GM12878 (cell line): ENCODE measurements around the gene ZNF397. TPM values are rescaled to one million over a fixed set of nuclear protein-coding genes. Genes with fewer than 3 reads are reported as not detected.

Experiments used
- ATAC-seq: fragments of 200-7000 bp; cut with Tn5 transposase; 3 replicates; pipeline ENCODE4 v1.9.1; 2020; ENCODE audit warnings: mild to moderate bottlenecking, moderate library complexity
- BruUV-seq: library from RNA; stranded (reverse); fragments of 400-500 nt; replicated peaks from 2 replicates; lab custom pipeline; 2021; lab: Mats Ljungman, UMichigan
- CTCF ChIA-PET: fragments of 300-600 bp; sonication (Branson Sonifier 250); formaldehyde crosslinking; extraction: SDS; loops from one replicate; lab custom pipeline; 2021; ENCODE audit warnings: inconsistent platforms; lab: Yijun Ruan, JAX
- POLR2A ChIA-PET: fragments of 350-600 bp; formaldehyde crosslinking; extraction: SDS; loops from one replicate; lab custom pipeline; 2021; ENCODE audit warnings: inconsistent platforms; lab: Charles Lee
- RAD21 ChIA-PET: fragments of 300-600 bp; sonication (Branson Sonifier 250); formaldehyde crosslinking; loops from one replicate; lab custom pipeline; 2023; ENCODE audit warnings: antibody characterized with exemption; ENCODE audit not compliant: unreplicated experiment; lab: Charles Lee
- SMC1A ChIA-PET: fragments of 300-600 bp; sonication (Branson Sonifier 250); formaldehyde crosslinking; loops from one replicate; lab custom pipeline; 2023; ENCODE audit not compliant: unreplicated experiment, uncharacterized antibody; lab: Charles Lee
- DNase-seq: peaks from one replicate; pipeline ENCODE4 v3.0.0-alpha.2; 2011; ENCODE audit warnings: low read depth, low spot score
- FAIRE-seq: peaks from 3 replicates; lab custom pipeline; 2011; peaks lifted over from hg19 to GRCh38; lab: Jason Lieb, UNC
- H2AFZ ChIP-seq: 2 replicates; pipeline ENCODE4 v1.6.0; 2011; ENCODE audit warnings: low read depth, low read length, control low read depth; ENCODE audit not compliant: control insufficient read depth
- H3K27ac ChIP-seq: 2 replicates; pipeline ENCODE4 v1.5.1; 2011; ENCODE audit warnings: control low read depth; ENCODE audit not compliant: control insufficient read depth, insufficient read depth
- H3K27me3 ChIP-seq, 2 experiments: replicated peaks in 1 of 2; 2 replicates each; pipeline versions ENCODE4 v1.6.0 to v1.6.1; 2011; ENCODE audit warnings: low read length in 1 of 2; ENCODE audit not compliant: control insufficient read depth in 2 of 2, insufficient read depth in 2 of 2
- H3K36me3 ChIP-seq, 2 experiments: 2 replicates each; pipeline ENCODE4 v1.5.1; 2011; ENCODE audit warnings: low read length in 1 of 2; ENCODE audit not compliant: control insufficient read depth in 2 of 2, insufficient read depth in 2 of 2
- H3K4me1 ChIP-seq: 2 replicates; pipeline ENCODE4 v1.6.1; 2011; ENCODE audit warnings: mild to moderate bottlenecking, low read length, moderate library complexity, mixed read lengths; ENCODE audit not compliant: control insufficient read depth, insufficient read depth
- H3K4me2 ChIP-seq: 2 replicates; pipeline ENCODE4 v1.6.0; 2011; ENCODE audit warnings: control low read depth; ENCODE audit not compliant: control insufficient read depth, insufficient read depth
- H3K4me3 ChIP-seq: fragments of 200-600 bp; sonication (generic); 2 replicates; pipeline ENCODE4 v1.5.1; 2016
- H3K79me2 ChIP-seq: 2 replicates; pipeline ENCODE4 v1.6.0; 2011; ENCODE audit warnings: low read length; ENCODE audit not compliant: control insufficient read depth, insufficient read depth
- H3K9ac ChIP-seq: 2 replicates; pipeline ENCODE4 v1.8.0; 2011; ENCODE audit warnings: low read length, control low read depth, mixed read lengths; ENCODE audit not compliant: control insufficient read depth, insufficient read depth
- H3K9me3 ChIP-seq: replicated peaks from 3 replicates; pipeline ENCODE4 v1.5.1; 2011; ENCODE audit warnings: mild to moderate bottlenecking, low read length; ENCODE audit not compliant: control insufficient read depth, insufficient read depth
- H4K20me1 ChIP-seq: 2 replicates; pipeline ENCODE4 v1.6.0; 2011; ENCODE audit not compliant: control insufficient read depth, insufficient read depth
- HCFC1 ChIP-seq: fragments of 150-350 bp; IDR thresholded peaks from 2 replicates; pipeline ENCODE4 v1.6.1; 2014; ENCODE audit warnings: low read length
- IKZF2 ChIP-seq, 2 experiments: fragments of 450-650 bp; IDR thresholded peaks; 2 replicates each; pipeline ENCODE4 v1.6.1; 2017; ENCODE audit warnings: mild to moderate bottlenecking in 2 of 2, moderate library complexity in 2 of 2
- MEF2A ChIP-seq: IDR thresholded peaks from 2 replicates; pipeline ENCODE4 v1.6.1; 2011; ENCODE audit warnings: low read depth, mild to moderate bottlenecking, low read length, moderate library complexity; ENCODE audit not compliant: insufficient read depth
- PAX8 ChIP-seq: fragments of 450-650 bp; IDR thresholded peaks from 2 replicates; pipeline ENCODE4 v1.6.1; 2017; ENCODE audit warnings: mild to moderate bottlenecking, moderate library complexity
- SIX5 ChIP-seq: IDR thresholded peaks from 2 replicates; pipeline ENCODE4 v1.6.1; 2011; ENCODE audit warnings: mild to moderate bottlenecking, low read depth, low read length, moderate library complexity; ENCODE audit not compliant: severe bottlenecking
- TCF3 ChIP-seq: IDR thresholded peaks from 2 replicates; pipeline ENCODE4 v1.6.1; 2012; ENCODE audit warnings: low read depth, mild to moderate bottlenecking, low read length, borderline replicate concordance; ENCODE audit not compliant: insufficient read depth
- ZNF384 ChIP-seq: IDR thresholded peaks from 2 replicates; pipeline ENCODE4 v1.6.1; 2012; ENCODE audit warnings: low read depth, mild to moderate bottlenecking, low read length, improper control_type of control experiment, borderline replicate concordance
- WGBS: methylation state at CpG from one replicate; pipeline ENCODE4 v1.1.6; 2016; ENCODE audit warnings: low lambda C conversion rate; ENCODE audit not compliant: insufficient replicate concordance, insufficient coverage; ENCODE audit errors: missing lambda C conversion rate; 5-methylcytosine and 5-hydroxymethylcytosine counted together
- in situ Hi-C: fragments of 300-500 bp; cut with MboI; formaldehyde crosslinking; loops from 9 replicates; pipeline ENCODE4 v1.14.3; 2018; ENCODE audit warnings: mixed read lengths
- intact Hi-C: fragments of 100-400 bp; cut with micrococcal nuclease; formaldehyde crosslinking; loops from one replicate; pipeline ENCODE4 v1.14.2; 2022; ENCODE audit not compliant: unreplicated experiment
- polyA plus RNA-seq, 11 experiments: library from polyadenylated mRNA; depleted of rRNA in 4 of 11; unstranded in 6 of 11; stranded (reverse) in 5 of 11; fragments of >200 nt; fragmentation: Nextera tagmentation in 4 of 11; fragmentation: Illumina TruSeq in 1 of 11; extraction: Ambion mirVana in 4 of 11; extraction: Trizol in 1 of 11; gene quantifications; 1 replicate in 1 of 11; 2 replicates in 10 of 11; pipeline versions ENCODE4 v1.2.1 to v1.2.3, GENCODE V29; 2011 to 2016; ENCODE audit warnings: inconsistent platforms in 2 of 11, missing spikeins in 2 of 11, low read depth in 1 of 11
- total RNA-seq, 4 experiments: library from RNA; depleted of rRNA in 3 of 4; stranded (reverse); fragments of >200 nt in 3 of 4; fragmentation: Illumina TruSeq in 1 of 4; extraction: Trizol in 1 of 4; gene quantifications; 2 replicates each; pipeline versions ENCODE4 v1.2.1 to v1.2.3, GENCODE V29; 2013 to 2021
- TF ChIP-seq, protein P1 (sequence below): IDR thresholded peaks from 2 replicates; pipeline ENCODE4 v1.6.1; 2011; ENCODE audit warnings: low read depth, low read length, improper control_type of control experiment, borderline replicate concordance
- TF ChIP-seq, protein P2 (sequence below): IDR thresholded peaks from 2 replicates; pipeline ENCODE4 v1.6.1; 2012; ENCODE audit warnings: improper control_type of control experiment, low read depth, low read length; ENCODE audit not compliant: insufficient replicate concordance

The ZNF397 gene
- total and polyA plus RNA-seq, 10 of the 15 experiments (the other 5 are each of a cell fraction or from before 2014, with no cell fraction given) = 5.2 to 13.3 (median 10.8) TPM

DNA sequence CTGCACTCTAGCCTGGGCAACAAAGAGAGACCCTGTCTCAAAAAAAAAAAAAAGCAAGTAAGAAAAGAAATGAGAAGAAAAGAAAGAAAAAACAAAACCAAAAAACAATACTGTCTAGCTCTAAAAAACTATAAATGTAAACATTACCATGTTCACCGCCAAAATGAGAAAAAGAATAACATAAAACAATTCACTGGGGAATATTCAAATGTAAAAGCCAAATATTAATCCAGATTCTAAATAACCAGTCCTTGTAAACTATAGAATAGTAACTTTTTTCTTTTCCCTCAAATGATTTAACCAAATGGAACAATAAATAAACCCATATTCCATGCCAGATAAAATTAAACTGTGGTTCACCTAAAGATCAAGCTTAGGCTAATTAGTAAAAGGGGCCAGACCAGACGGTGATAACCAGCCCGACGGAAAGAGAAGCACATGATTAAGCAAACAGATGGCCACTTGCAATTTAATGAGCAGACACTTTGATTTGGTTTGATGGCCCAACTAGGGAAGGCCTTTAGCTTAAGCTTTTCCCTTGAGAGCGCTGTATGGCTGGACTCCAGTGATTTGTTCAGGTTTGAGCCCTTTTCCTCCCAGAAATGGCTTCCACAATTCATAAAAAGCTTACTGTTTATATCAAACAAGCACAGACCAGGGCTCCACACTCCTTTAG lies 39.4 kb upstream of the ZNF397 start:
- 73% methylated on average over 5 of the region's 5 CpGs for WGBS
- no TSS peak for BruUV-seq
- CTCF ChIA-PET = interaction anchor here (1.5 to 1.6 kb wide), 2 partner anchors 9 to 29 kb away, joined by 6 read pairs; no protein-coding TSS in a partner anchor
- Histone ChIP-seq H3K4me1 (no peaks in the 10 kb centered on the region), H3K27ac (no peak overlapping the region), H3K9ac (no peak overlapping the region), H3K4me2 (no peak overlapping the region), H3K4me3 (no peak overlapping the region), H2AFZ (no peak overlapping the region), H4K20me1 (no peaks in the 10 kb centered on the region; the same call in 1 of the 2 replicates), H3K27me3 (no peaks in the 10 kb centered on the region), H3K36me3 (no peaks in the 10 kb centered on the region), H3K9me3 (no peaks in the 10 kb centered on the region; the same call in 2 of the 3 replicates), H3K79me2 (no peaks in the 10 kb centered on the region)
- POLR2A ChIA-PET = no interaction called here
- RAD21 ChIA-PET = no interaction called here
- in situ Hi-C loops (no loop called here), intact Hi-C loops (no loop called here)
- DNase-seq (no peak), FAIRE-seq (no peak), ATAC-seq (no peak)
- SMC1A ChIA-PET = interaction anchor here (1.3 to 2.4 kb wide), 2 partner anchors 12 to 29 kb away, joined by 3 to 8 read pairs; no protein-coding TSS in a partner anchor
- TF ChIP-seq, protein P1, sequence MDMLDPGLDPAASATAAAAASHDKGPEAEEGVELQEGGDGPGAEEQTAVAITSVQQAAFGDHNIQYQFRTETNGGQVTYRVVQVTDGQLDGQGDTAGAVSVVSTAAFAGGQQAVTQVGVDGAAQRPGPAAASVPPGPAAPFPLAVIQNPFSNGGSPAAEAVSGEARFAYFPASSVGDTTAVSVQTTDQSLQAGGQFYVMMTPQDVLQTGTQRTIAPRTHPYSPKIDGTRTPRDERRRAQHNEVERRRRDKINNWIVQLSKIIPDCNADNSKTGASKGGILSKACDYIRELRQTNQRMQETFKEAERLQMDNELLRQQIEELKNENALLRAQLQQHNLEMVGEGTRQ = no peak
- TF ChIP-seq IKZF2 (IDR thresholded peaks at IDR 0.05) = no peak
- TF ChIP-seq HCFC1 = no peak
- TF ChIP-seq ZNF384 = no peak
- no peak for TF ChIP-seq SIX5
- no peak for TF ChIP-seq MEF2A
- TF ChIP-seq, protein P2, sequence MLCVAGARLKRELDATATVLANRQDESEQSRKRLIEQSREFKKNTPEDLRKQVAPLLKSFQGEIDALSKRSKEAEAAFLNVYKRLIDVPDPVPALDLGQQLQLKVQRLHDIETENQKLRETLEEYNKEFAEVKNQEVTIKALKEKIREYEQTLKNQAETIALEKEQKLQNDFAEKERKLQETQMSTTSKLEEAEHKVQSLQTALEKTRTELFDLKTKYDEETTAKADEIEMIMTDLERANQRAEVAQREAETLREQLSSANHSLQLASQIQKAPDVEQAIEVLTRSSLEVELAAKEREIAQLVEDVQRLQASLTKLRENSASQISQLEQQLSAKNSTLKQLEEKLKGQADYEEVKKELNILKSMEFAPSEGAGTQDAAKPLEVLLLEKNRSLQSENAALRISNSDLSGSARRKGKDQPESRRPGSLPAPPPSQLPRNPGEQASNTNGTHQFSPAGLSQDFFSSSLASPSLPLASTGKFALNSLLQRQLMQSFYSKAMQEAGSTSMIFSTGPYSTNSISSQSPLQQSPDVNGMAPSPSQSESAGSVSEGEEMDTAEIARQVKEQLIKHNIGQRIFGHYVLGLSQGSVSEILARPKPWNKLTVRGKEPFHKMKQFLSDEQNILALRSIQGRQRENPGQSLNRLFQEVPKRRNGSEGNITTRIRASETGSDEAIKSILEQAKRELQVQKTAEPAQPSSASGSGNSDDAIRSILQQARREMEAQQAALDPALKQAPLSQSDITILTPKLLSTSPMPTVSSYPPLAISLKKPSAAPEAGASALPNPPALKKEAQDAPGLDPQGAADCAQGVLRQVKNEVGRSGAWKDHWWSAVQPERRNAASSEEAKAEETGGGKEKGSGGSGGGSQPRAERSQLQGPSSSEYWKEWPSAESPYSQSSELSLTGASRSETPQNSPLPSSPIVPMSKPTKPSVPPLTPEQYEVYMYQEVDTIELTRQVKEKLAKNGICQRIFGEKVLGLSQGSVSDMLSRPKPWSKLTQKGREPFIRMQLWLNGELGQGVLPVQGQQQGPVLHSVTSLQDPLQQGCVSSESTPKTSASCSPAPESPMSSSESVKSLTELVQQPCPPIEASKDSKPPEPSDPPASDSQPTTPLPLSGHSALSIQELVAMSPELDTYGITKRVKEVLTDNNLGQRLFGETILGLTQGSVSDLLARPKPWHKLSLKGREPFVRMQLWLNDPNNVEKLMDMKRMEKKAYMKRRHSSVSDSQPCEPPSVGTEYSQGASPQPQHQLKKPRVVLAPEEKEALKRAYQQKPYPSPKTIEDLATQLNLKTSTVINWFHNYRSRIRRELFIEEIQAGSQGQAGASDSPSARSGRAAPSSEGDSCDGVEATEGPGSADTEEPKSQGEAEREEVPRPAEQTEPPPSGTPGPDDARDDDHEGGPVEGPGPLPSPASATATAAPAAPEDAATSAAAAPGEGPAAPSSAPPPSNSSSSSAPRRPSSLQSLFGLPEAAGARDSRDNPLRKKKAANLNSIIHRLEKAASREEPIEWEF = no peak
- TF ChIP-seq PAX8 = no peak
- TF ChIP-seq TCF3 = no peak
